GM21360 (cell line): ENCODE results near the gene KSR1.
"Not testable (repeated sequence)": the region's sequence is repeated elsewhere in the genome, so short reads cannot be mapped to it uniquely, and the experiment has no call there.

ENCODE experiments used
- ATAC-seq: cut with Tn5 transposase; IDR thresholded peaks from one replicate; pipeline ENCODE4 v1.9.1; 2021; ENCODE audit warnings: mild to moderate bottlenecking, moderate library complexity; ENCODE audit not compliant: unreplicated experiment

The KSR1 gene

GRCh38 chr17:27491713-27492190 is 35.5 kb downstream of the KSR1 start:
- ATAC-seq: no peak

GRCh38 chr17:27492470-27492869 is 36.2 kb downstream of the KSR1 start:
- ATAC-seq: no peak

DNA sequence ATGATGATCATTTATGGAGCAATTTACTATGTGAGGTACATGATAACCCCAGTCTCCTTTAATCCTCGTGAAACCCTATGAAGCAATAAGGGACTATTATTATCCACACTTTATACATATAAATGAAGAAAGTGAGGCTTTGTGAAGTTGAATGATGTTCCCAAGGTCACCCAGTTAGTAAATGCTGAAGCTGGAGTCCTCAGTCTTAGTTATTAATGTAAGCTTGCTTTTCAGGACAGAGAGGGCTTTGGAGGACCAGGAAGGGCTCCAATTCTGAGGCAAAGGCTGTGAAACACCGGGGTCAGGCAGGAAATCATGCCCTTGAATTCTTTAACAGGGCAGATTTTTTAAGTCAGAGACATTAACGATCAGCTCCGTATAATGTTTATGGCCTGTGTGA is 36.8 kb downstream of the KSR1 start:
- no peak for ATAC-seq

DNA sequence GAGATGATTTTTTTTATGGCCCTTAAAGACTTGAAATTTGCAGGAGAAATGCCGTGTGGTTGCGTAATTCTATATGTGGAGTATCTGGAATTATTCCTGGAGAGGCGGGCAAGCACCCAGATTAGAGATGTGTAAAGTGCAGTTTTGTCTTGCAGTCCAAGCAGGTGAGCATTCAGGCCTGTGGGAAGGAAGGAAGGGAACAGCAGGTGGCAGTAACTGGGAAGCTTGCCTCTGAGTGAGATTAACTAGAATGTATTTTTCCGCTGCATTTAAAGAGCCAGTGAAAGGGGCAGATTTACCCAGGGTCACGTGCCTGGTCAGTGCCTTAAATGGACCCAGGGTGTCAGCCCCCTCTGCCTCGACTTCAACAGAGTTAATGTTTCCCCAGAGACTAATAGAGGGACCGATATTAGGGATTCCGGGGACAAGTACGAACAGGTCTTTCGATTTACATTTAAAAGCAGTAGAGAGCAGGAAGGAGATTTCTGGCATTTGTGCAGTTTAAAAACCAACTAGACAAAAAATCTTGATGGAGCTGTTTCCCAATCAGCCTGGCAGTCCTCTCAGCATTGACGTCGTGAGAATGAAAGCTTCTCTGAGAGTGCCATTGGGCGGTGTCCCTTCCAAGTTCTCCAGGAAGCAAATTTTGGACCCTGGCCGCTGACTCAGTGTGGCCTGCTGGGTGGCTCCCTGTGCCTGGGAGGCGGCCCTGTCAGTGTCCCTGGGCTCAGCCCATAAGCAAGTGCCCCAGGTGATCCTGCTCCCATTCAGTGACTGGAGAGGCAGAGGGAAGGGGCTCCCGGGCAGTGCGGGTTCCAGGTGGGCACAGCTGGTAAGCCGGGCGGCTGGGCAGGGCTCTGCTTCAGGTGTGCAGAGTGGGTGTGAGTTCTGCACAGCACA is 38.2 kb downstream of the KSR1 start:
- no peak for ATAC-seq

- no peak for ATAC-seq
These were observed 39.2 kb downstream of the KSR1 start for GRCh38 chr17:27495460-27495859.

DNA sequence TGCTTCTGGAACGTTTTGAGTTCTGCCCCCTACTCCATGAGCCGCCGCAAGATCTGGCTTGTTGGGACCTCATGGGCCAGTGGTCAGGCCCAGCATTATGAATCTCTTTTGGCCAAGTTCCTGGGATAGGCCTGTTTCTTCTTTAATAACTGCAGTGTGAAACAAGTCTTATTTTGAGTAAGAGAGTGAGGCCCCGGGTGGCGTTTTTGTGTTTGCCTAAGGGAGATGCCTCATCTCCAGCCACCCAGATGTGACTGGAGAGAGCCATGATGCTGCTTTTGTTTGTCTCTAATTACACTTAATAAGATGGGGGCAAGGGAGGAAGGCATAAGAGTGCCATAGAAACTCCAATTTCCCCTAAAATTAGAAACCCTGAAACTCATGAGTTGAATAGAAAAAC is 39.8 kb downstream of the KSR1 start:
- ATAC-seq: no peak

- ATAC-seq: no peak
These were observed 40.2 kb downstream of the KSR1 start for GRCh38 chr17:27496437-27496943.

GRCh38 chr17:27496971-27497370 is 40.7 kb downstream of the KSR1 start:
- ATAC-seq: no peak

DNA sequence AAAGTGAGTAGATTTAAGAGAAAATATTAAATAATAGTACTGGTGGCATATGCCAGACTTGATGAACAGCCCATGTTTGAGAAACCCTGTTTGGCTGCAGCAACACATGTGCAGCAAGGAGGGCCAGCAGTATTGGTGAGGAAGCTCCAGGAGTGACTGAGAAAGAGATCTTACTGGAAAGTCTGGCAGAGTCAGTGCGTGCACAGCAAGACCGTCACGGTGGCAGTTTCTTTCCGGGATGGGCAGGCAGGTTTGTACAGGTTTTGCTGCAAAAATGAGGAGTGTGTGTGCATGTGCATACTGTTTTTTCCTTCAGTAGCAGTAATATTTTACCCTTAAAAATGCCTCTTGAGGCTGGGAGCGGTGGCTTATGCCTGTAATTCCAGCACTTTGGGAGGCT is 41.4 kb downstream of the KSR1 start:
- ATAC-seq: no peak

DNA sequence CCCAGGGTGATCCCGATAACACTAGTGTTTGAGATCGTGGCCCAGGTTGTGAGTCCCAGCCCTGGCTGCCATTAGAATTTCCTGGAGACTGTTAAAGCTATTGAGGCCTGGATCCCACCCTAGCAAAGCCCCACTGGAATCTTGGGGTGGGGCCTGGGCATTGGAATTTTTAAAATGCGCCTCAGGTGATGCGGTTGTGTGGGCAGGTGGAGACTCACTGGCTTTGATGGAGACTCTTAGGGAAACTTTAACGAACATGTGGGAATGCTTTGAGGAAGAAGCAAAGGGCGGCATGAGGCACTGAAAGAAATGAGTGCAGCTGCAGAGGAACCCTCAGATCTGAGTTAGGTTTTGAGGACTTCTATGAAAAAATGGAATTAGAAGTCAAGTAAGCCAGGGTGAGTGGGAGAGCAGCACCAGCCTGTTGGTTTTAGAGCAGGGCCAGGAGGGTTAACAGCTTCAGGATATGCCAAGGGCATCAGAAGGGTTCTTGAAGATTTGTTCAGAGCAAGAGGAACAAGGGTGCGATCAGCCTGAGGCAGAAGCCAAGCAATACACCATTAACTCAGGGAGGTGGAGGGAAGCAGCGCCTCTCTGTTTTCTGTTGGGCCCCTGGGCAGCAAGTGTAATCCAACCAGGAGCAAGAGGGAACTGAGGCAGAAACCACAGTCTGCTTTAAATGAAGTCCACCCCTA is 42.5 kb downstream of the KSR1 start:
- no peak for ATAC-seq

DNA sequence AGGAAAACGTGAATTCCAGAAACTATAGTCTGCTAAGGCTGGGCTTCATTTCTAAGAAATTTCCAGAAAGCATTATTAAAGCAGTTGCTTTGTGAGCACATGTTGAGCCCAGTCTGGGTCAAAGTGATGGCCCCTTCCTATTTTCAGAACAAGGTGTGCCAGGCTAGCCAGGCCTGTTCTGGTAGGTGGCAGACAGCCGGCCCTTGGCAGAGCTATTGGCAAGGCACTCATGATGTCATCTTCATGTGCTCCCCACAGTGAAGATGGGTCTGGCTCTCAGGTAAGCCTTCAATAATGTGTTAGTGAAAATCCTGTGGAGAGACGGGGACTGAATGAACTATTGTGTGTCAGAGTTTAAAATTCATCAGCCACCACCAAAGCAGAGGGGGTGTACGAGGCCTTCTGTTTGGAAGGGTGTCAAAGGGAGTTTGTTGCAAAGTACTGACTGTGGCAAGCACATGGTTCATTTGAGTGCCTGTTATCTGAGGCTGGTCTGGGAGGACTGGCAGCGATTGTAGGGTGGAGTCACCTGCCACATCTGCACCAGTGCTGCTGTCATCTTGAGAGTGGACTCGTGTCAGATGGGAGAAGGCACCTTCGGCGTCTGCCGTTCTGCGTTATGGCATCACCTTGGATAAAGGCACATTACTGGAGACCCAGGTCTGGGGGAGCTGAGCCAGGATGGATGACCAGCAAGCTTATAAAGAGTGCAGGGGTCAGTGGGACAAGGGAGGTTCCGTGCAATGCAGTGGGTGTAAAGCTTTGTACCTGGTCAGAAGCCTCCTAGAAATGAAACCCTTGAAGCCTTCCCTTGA is 43.4 kb downstream of the KSR1 start:
- no peak for ATAC-seq

- not testable (repeated sequence) for ATAC-seq
These were observed 45.1 kb downstream of the KSR1 start for GRCh38 chr17:27501338-27501737.

DNA sequence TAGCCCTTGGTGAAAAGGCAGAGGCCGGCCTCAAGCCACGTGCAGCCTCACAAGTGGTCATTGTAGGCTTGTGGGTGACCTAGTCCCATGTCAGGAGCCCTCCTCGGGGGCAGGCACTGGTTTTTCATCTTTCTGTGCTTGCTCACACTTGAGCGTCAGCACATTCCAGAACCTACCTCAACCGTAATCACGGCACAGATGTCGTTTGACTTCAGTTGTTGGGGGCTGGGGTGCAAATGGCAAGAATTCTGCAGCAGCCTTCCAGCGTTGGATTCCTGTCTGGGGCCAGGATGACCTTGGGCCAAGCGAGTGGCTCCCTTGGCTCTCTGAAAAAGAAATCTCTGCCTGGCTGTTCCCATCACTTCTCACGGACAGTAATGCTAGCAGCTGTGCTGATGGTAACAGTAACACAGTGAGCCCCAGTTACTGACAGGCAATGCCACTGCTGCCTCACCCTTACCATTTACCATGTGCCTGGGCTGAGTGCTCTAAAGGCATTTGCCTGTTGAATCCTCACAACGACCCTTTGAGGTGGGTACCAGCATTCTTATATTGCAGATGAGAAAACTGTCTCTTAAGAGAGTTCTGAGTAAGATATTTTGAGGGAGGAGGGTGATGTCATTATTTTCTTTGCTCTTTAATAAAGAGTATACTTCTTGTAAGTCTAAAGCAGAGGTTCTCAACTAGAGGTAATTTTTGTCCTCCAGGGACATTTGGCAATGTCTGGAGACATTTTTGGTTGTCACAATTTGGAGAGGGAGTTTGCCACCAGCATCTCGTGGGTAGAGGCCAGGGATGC is 46.5 kb downstream of the KSR1 start:
- no peak for ATAC-seq

GRCh38 chr17:27503611-27504010 is 47.4 kb downstream of the KSR1 start:
- ATAC-seq: no peak

GRCh38 chr17:27504188-27504995 is 48.1 kb downstream of the KSR1 start:
- ATAC-seq: no peak

DNA sequence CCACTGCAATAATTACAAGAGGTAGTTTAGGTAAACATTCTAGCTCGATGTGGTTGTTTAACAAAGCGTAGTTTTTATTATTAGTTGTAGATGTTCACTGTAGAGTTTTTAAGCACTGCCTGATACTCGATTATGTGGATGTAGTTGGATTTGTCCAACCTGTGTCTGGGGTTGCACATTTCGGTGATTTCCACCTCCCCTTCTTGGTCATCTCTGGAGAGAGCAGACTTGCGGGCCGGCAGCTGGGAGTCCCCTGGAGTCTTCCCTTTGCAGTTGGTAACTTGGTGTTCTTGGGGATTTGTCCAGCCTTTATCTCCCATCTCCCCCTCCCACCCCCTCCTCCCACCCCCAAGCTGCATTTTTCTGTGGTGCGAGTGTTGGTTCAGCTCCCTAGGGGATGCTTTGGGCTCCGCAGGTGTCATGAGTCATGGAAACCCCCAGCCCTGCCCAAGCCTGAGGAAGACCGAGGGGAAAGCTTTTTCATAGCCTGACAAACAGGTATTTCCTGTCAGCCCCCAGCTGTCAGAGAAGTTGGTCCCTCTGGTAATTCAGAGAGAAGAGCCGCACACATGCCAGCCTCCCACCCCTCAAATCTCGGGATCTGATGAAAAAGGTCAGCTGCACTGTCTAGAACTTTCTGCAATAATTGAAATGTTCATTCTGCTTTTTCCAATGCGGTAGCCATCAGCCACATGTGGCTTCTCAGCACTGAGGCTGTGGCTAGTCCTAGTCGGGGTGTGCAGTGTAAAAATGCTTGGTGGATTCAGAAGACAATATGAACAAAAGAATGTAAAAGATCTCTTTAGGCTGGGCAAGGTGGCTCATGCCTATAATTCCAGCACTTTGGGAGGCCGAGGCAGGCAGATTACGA is 50.3 kb downstream of the KSR1 start:
- ATAC-seq: no peak

DNA sequence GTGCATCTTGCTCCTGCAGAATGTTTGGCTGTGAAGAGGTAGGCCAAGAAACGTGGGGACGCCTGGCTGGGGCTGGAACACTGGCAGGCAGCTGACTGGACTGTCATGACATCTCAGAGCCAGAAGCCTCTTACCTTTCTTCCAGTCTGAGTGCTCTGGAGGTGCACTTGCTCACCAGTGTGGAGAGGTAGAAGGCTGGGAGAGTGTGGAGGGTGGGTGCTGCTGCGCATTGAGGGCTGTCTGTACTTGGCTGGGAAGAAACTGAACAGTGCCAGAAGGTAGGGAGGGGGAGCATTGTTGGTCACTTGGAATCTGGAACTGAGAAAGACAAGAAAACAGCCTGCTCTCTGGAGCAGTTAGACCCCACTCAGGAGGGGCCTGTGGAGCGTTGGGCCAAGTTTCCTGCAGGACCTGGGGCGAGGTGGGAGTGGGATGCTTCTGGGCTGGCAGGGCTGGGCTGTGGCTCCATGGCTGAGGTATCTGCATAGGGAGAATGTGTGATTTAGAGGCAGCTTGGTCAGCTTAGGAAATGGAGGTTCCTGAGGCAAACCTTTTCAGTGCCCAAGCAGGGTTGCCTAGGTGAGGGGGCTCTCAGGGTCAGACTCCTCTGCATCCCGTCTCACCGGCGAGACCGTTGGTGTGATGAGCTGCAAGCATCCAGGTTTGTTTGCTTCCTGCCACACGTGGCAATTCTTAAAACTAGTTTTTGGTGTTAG is 55.1 kb downstream of the KSR1 start:
- ATAC-seq: no peak

DNA sequence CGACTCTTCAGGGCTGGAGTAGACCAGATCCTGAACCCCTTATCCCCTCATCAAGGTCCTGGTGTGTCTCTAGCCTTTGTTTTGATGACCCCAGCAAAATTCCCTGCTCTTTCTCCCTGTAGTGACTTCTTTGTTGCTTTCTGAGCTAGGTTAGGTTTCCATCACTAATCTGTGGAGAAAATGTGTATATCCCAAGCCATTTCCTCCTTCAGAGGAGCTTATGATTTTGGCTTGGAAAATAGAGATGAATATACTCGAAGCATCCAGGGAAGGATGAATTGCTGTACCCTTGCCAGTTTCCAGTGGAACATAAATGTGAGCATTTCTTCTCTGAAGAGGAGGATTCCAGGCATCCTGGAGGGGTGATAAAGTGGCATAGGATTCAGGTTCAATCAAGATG is 55.8 kb downstream of the KSR1 start:
- no peak for ATAC-seq
